K562 (cell line): Measurements from ENCODE around the gene PIGT. TPM values are rescaled to one million over a fixed set of nuclear protein-coding genes. Genes with fewer than 3 reads are reported as not detected.

Experiments
- BACH1 ChIP-seq: fragments of 200-800 bp; sonication (Bioruptor generic); IDR thresholded peaks from 2 replicates; pipeline ENCODE4 v1.6.1; 2016; ENCODE audit warnings: missing genetic modification characterization, missing compliant biosample characterization
- FOXM1 ChIP-seq, 2 experiments: fragments of 450-650 bp in 1 of 2; sonication (generic) in 1 of 2; formaldehyde crosslinking in 1 of 2; IDR thresholded peaks; 2 replicates each; pipeline versions ENCODE4 v1.6.1 to v1.9.0; 2017 to 2022; ENCODE audit warnings: low read depth in 2 of 2, mild to moderate bottlenecking in 2 of 2, missing genetic modification reagents in 1 of 2, moderate library complexity in 1 of 2
- JUNB ChIP-seq: fragments of 450-650 bp; formaldehyde crosslinking; conservative IDR thresholded peaks from 2 replicates; pipeline ENCODE4 v1.4.0; 2020; ENCODE audit warnings: mild to moderate bottlenecking
- KHSRP ChIP-seq: fragments of 450-650 bp; IDR thresholded peaks from 2 replicates; pipeline ENCODE4 v1.6.1; 2017
- MYBL2 ChIP-seq, 2 experiments: fragments of 450-650 bp in 1 of 2; sonication (generic) in 1 of 2; formaldehyde crosslinking in 1 of 2; IDR thresholded peaks; 2 replicates each; pipeline versions ENCODE4 v1.6.1 to v1.8.1; 2017 to 2022; ENCODE audit warnings: borderline replicate concordance in 1 of 2, inconsistent platforms in 1 of 2, low read depth in 1 of 2, mild to moderate bottlenecking in 1 of 2, missing genetic modification reagents in 1 of 2, moderate library complexity in 1 of 2
- RFX1 ChIP-seq: fragments of 450-650 bp; IDR thresholded peaks from 2 replicates; pipeline ENCODE4 v1.6.1; 2016; ENCODE audit warnings: mild to moderate bottlenecking, moderate library complexity
- SMAD4 ChIP-seq: fragments of 250-450 bp; sonication (Bioruptor Pico); conservative IDR thresholded peaks from 2 replicates; pipeline ENCODE4 v1.8.0; 2021; ENCODE audit warnings: inconsistent platforms, mild to moderate bottlenecking, moderate library complexity
- TAL1 ChIP-seq: fragments of 450-650 bp; IDR thresholded peaks from 2 replicates; pipeline ENCODE4 v1.6.1; 2016; ENCODE audit warnings: mild to moderate bottlenecking
- ZNF263 ChIP-seq: sonication (generic); formaldehyde crosslinking; IDR thresholded peaks from 2 replicates; pipeline ENCODE4 v1.8.0; 2022; ENCODE audit warnings: mild to moderate bottlenecking, missing genetic modification reagents, borderline replicate concordance
- ZNF668 ChIP-seq: fragments of 250-450 bp; sonication (Bioruptor Pico); IDR thresholded peaks from 2 replicates; pipeline ENCODE4 v1.8.0; 2022; ENCODE audit warnings: mild to moderate bottlenecking, inconsistent platforms
- polyA plus RNA-seq, 8 experiments: library from polyadenylated mRNA; depleted of rRNA in 4 of 8; stranded (reverse) in 5 of 8; unstranded in 3 of 8; fragments of >200 nt; fragmentation: Nextera tagmentation in 2 of 8; fragmentation: Illumina TruSeq in 1 of 8; extraction: Ambion mirVana in 2 of 8; extraction: Trizol in 1 of 8; gene quantifications; 2 replicates each; pipeline versions ENCODE4 v1.2.1 to v1.2.3, GENCODE V29; 2011 to 2014; ENCODE audit warnings: inconsistent platforms in 1 of 8, missing spikeins in 1 of 8
- total RNA-seq, 7 experiments: library from RNA; depleted of rRNA in 6 of 7; stranded (reverse); fragments of >200 nt in 6 of 7; fragmentation: Illumina TruSeq in 2 of 7; extraction: Trizol in 2 of 7; gene quantifications; 2 replicates each; pipeline versions ENCODE4 v1.2.1 to v1.2.3, GENCODE V29; 2011 to 2021; ENCODE audit warnings: low replicate concordance in 1 of 7
- TF ChIP-seq, protein P1 (sequence below), 3 experiments: fragments of 200-800 bp in 1 of 3; fragments of 250-450 bp in 1 of 3; fragments of 450-650 bp in 1 of 3; sonication (Bioruptor Pico) in 1 of 3; sonication (Bioruptor generic) in 1 of 3; formaldehyde crosslinking in 1 of 3; IDR thresholded peaks; 2 replicates each; pipeline versions ENCODE4 v1.6.1 to v1.8.0; 2016 to 2022; ENCODE audit warnings: mild to moderate bottlenecking in 2 of 3, missing genetic modification characterization in 2 of 3, missing compliant biosample characterization in 1 of 3, moderate library complexity in 1 of 3
- TF ChIP-seq, protein P2 (sequence below): fragments of 450-650 bp; formaldehyde crosslinking; IDR thresholded peaks from 2 replicates; pipeline ENCODE4 v1.4.0; 2022; ENCODE audit warnings: missing genetic modification characterization
- TF ChIP-seq, protein P3 (sequence below): fragments of 450-650 bp; formaldehyde crosslinking; IDR thresholded peaks from 2 replicates; pipeline ENCODE4 v1.4.0; 2020; ENCODE audit warnings: mild to moderate bottlenecking, moderate library complexity
- TF ChIP-seq, protein P4 (sequence below), 3 experiments: IDR thresholded peaks in 2 of 3; conservative IDR thresholded peaks in 1 of 3; 2 replicates each; pipeline ENCODE4 v1.5.1; 2011 to 2012; ENCODE audit warnings: low read length in 3 of 3, mild to moderate bottlenecking in 3 of 3, control low read depth in 2 of 3, improper control_type of control experiment in 1 of 3, inconsistent platforms in 1 of 3, low read depth in 1 of 3, mixed read lengths in 1 of 3, moderate library complexity in 1 of 3; ENCODE audit not compliant: insufficient read depth in 2 of 3
- TF ChIP-seq, protein P5 (sequence below): sonication (generic); formaldehyde crosslinking; IDR thresholded peaks from 2 replicates; pipeline ENCODE4 v1.8.1; 2023; ENCODE audit warnings: mild to moderate bottlenecking, missing genetic modification reagents

The PIGT gene
- total and polyA plus RNA-seq, 9 of the 15 experiments (the other 6 are each of a cell fraction or from before 2014, with no cell fraction given): 14.6 to 108 (median 46.9) TPM

DNA sequence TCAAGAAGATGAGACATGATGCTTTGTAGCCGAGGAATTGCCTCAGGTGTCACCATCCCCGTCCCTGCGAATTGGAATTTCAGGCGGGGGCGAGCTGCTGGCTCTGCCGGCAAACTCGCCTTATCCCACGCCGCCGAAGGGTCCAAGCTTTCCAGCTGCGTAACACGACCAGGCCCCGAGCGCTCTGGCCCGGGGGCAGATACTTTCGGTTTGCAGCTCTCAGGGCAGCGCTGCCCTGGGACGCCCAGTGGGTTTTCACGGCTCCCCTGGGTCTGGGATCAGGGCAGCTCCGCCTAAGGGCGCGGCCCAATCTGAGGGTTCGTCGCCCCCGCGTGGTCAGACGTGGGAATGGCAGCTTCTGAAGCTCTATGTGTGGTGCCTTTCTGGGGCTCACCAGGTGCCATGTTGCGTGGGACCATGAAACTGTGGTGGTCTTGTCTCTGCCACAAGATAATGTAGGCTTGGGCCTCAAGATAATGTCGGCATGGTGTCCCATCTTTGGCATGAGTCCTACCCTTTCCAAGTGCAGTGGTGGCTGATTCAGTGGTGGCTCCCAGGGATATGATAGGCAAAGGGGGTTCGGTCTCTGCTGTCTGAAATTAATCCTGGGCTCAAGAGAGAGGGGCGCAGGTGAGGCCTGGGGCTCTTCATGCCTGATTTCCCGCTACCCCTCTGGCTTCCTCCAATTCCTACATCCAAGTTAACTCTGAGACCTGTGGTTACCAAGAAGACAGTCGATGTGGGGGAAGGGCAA, 21.0 kb downstream of the PIGT start (continued):
- TF ChIP-seq, protein P1, sequence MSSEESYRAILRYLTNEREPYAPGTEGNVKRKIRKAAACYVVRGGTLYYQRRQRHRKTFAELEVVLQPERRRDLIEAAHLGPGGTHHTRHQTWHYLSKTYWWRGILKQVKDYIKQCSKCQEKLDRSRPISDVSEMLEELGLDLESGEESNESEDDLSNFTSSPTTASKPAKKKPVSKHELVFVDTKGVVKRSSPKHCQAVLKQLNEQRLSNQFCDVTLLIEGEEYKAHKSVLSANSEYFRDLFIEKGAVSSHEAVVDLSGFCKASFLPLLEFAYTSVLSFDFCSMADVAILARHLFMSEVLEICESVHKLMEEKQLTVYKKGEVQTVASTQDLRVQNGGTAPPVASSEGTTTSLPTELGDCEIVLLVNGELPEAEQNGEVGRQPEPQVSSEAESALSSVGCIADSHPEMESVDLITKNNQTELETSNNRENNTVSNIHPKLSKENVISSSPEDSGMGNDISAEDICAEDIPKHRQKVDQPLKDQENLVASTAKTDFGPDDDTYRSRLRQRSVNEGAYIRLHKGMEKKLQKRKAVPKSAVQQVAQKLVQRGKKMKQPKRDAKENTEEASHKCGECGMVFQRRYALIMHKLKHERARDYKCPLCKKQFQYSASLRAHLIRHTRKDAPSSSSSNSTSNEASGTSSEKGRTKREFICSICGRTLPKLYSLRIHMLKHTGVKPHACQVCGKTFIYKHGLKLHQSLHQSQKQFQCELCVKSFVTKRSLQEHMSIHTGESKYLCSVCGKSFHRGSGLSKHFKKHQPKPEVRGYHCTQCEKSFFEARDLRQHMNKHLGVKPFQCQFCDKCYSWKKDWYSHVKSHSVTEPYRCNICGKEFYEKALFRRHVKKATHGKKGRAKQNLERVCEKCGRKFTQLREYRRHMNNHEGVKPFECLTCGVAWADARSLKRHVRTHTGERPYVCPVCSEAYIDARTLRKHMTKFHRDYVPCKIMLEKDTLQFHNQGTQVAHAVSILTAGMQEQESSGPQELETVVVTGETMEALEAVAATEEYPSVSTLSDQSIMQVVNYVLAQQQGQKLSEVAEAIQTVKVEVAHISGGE (CRISPR knock-in tag; IDR thresholded peaks at IDR 0.05): no peak
- TF ChIP-seq ZNF263 (no peak), BACH1 (tag) (no peak), RFX1 (no peak), SMAD4 (CRISPR knock-in tag) (no peak; the same call in 1 of the 2 replicates), FOXM1 (IDR thresholded peaks at IDR 0.05; ENCODE audit: low read depth) (no peak), FOXM1 (CRISPR knock-in tag; IDR thresholded peaks at IDR 0.05; ENCODE audit: low read depth) (no peak), MYBL2 (IDR thresholded peaks at IDR 0.05; ENCODE audit: low read depth) (no peak), MYBL2 (CRISPR knock-in tag; IDR thresholded peaks at IDR 0.05; ENCODE audit: borderline replicate concordance) (no peak), JUNB (CRISPR knock-in tag) (no peak), TAL1 (no peak), KHSRP (no peak), ZNF668 (CRISPR knock-in tag) (no peak)
- TF ChIP-seq, protein P2, sequence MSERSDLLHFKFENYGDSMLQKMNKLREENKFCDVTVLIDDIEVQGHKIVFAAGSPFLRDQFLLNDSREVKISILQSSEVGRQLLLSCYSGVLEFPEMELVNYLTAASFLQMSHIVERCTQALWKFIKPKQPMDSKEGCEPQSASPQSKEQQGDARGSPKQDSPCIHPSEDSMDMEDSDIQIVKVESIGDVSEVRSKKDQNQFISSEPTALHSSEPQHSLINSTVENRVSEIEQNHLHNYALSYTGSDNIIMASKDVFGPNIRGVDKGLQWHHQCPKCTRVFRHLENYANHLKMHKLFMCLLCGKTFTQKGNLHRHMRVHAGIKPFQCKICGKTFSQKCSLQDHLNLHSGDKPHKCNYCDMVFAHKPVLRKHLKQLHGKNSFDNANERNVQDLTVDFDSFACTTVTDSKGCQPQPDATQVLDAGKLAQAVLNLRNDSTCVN: no peak
- TF ChIP-seq, protein P3, sequence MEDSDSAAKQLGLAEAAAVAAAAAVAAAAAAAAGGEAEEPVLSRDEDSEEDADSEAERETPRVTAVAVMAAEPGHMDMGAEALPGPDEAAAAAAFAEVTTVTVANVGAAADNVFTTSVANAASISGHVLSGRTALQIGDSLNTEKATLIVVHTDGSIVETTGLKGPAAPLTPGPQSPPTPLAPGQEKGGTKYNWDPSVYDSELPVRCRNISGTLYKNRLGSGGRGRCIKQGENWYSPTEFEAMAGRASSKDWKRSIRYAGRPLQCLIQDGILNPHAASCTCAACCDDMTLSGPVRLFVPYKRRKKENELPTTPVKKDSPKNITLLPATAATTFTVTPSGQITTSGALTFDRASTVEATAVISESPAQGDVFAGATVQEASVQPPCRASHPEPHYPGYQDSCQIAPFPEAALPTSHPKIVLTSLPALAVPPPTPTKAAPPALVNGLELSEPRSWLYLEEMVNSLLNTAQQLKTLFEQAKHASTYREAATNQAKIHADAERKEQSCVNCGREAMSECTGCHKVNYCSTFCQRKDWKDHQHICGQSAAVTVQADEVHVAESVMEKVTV (CRISPR knock-in tag): peak; percentile 85
- TF ChIP-seq, protein P4, sequence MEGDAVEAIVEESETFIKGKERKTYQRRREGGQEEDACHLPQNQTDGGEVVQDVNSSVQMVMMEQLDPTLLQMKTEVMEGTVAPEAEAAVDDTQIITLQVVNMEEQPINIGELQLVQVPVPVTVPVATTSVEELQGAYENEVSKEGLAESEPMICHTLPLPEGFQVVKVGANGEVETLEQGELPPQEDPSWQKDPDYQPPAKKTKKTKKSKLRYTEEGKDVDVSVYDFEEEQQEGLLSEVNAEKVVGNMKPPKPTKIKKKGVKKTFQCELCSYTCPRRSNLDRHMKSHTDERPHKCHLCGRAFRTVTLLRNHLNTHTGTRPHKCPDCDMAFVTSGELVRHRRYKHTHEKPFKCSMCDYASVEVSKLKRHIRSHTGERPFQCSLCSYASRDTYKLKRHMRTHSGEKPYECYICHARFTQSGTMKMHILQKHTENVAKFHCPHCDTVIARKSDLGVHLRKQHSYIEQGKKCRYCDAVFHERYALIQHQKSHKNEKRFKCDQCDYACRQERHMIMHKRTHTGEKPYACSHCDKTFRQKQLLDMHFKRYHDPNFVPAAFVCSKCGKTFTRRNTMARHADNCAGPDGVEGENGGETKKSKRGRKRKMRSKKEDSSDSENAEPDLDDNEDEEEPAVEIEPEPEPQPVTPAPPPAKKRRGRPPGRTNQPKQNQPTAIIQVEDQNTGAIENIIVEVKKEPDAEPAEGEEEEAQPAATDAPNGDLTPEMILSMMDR (IDR thresholded peaks at IDR 0.05 in 2 of 3, conservative IDR thresholded peaks at IDR 0.05 in 1 of 3; ENCODE audit: insufficient read depth in 2 of 3, low read depth in 1 of 3, low read length in 3 of 3): peak; percentile 94 to 96 (median 95)
- TF ChIP-seq, protein P5, sequence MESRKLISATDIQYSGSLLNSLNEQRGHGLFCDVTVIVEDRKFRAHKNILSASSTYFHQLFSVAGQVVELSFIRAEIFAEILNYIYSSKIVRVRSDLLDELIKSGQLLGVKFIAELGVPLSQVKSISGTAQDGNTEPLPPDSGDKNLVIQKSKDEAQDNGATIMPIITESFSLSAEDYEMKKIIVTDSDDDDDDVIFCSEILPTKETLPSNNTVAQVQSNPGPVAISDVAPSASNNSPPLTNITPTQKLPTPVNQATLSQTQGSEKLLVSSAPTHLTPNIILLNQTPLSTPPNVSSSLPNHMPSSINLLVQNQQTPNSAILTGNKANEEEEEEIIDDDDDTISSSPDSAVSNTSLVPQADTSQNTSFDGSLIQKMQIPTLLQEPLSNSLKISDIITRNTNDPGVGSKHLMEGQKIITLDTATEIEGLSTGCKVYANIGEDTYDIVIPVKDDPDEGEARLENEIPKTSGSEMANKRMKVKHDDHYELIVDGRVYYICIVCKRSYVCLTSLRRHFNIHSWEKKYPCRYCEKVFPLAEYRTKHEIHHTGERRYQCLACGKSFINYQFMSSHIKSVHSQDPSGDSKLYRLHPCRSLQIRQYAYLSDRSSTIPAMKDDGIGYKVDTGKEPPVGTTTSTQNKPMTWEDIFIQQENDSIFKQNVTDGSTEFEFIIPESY (CRISPR knock-in tag): no peak
